Embryonic facial prominence (tissue), 1 donor: Measurements from ENCODE around the gene KIAA1586.
"Not testable (repeated sequence)": the region's sequence is repeated elsewhere in the genome, so short reads cannot be mapped to it uniquely, and the experiment has no call there.

ENCODE experiments used
- DNase-seq: peaks from one replicate; pipeline ENCODE4 v3.0.0-alpha.2; 2016; ENCODE audit errors: extremely low spot score

Gene KIAA1586

DNA sequence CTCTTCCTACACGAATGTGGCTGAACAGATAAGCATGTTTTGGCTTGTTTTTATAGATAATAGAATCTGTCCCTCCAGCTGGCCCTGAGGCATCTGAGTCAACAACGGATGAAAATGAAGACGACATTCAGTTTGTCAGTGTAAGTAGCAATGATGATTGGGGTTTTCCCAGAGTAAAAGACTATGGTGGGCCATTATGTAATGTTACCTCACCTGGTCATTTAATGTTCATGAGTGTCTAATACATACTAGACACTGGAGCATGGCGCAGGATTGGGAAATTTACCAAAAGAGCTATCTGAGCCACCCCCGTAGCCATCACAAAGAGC, 728 bp downstream of the KIAA1586 start:
- not testable (repeated sequence) for DNase-seq

DNA sequence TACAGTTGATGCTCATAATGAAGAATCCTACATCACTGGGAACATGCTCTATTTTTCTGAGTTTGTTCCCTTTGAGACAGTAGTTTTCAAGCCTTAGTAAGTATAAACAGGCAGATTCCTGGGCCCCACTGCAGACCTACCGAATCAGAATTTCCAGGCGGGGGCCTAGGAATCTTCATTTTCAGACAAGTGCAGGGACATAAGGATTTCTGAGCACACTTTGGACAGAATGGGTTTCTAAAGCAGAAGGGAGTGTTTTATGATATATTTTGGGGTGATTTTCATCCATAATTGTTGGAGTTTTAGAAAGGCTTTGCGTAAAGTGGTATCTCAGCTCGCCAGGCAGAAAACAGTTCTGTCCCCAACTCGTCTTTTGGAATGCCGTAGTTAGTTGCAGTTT, 1.4 kb downstream of the KIAA1586 start:
- not testable (repeated sequence) for DNase-seq

DNA sequence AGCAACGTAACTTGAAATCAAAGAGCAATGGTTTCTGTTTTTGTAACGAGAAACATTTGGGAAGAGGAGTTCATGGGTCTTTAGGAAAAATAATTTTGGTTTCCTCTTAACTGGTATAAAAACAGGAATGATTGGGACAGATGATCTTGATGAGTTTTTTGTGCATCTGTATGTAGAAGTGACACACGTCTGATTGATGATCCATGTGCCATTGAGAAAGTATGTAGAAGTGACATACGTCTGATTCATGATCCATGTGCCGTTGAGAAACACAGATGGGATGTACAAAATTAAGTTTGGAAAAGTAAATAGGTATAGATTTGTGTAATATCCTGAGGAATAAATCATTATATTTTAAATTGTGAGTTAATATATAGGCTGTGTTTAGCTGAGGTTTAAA, 2.1 kb downstream of the KIAA1586 start:
- DNase-seq: no peak

DNA sequence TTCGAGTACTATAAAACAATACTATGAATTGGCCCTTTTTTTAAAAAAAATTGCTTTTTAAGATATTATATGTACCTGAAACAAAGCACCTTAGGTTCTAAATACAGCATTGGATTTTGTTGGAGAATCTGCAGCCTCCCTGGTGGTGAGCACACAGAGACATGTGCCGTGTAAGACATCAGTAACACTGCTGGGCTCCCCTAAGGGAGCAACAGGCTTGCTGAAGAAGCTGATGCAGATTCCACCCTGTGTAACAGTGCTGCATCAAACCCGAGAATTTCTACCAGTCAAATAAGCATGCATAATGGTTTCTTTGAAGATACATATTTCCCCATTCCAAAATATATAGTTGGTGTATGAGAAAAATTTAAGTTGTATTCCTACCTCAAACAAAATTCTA, 17.4 kb downstream of the KIAA1586 start:
- DNase-seq: no peak

DNA sequence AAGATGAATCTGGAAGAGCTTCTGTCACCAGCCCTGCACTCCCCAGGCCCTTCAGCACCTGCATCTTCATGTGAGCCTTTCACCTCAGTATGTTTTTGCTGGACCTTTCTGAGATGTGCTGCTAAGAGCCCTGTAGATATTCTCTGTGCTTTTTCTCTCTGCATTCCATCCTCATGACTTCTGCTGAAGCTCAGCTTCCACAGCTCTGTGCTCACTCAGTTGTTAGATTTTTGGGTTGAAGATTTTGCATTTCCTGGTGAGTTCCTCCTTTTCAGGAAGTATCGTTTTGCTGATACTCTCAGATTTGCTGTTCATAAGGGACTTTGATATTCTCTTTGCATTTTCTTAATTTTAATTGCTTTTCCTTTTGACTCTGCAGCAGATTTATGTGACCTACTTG, 18.3 kb downstream of the KIAA1586 start:
- DNase-seq: no peak

DNA sequence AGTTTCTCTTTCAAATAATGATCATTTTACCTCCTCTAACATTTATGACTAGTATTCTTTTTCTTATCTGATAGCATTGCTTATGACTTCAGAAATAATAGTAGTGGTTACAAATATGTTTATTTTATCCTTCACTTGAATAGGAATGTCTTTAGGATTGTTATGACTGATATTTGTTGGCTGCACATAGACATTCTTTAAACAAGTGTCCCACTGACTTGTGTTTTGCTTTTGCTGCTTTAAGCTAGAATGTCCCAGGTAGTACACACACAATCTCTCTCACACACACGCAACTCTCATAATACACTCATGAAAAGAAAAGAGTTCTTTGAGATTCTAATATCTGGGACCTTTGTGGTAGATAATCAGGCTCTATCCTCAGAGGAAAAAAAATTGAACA, 21.6 kb downstream of the KIAA1586 start:
- DNase-seq: no peak

DNA sequence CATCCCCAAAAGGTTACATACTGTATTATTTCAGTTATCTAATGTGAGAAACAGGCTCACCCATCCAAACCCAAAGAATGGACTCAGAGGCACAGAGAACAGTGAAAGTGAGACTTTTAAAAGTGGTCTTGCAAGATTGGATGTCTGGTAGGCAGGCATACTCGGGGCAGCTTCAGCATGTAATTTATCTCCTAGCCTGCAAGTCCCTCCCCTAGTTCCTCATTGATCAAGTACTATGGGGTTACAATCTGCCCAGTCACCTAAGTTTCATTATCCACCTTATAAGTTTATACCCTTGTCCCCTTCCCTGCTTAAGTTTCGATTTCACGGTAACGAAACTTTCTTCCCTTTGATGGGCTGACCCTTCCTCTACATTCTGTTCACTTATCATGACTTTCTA, 22.7 kb downstream of the KIAA1586 start:
- DNase-seq: no peak

DNA sequence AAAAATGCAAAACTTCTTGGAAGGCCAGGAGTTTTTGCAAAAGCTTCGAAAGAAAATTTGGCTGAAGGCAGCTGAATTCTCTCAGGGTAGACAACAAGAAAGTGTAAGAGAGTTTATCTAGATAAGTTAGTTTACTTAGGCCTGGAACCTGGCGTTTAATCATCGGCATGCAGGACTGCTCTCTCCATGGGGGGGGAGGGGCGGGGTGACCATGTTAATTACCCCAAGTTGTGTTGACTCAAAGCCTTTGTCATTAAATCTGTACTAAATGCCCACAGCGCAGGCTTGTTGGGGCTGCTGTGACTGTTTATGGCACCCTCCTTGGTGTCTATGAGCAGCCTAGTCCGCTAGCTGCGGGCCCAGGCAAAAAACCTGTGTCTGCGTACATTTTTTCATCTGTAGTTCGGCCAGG, 23.4 kb downstream of the KIAA1586 start:
- DNase-seq: no peak

DNA sequence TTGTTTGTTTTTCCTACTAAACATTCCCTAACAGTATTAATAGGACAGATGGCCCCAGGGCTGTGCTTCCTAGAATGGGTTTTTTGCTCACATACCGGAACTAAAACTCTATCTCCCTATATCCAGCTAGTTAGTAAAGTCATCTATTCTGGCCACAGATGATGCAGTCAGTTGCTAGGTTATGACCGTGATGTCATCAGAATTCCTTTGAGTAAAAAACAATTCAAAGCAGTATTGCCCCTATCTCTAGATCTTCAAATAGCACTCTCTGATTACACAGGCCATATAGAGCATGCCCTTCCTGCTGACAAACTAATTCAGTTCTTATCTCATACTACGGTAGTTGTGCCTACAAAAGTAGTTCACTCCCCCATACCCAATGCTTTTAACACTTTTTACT, 25.6 kb downstream of the KIAA1586 start:
- no peak for DNase-seq

DNA sequence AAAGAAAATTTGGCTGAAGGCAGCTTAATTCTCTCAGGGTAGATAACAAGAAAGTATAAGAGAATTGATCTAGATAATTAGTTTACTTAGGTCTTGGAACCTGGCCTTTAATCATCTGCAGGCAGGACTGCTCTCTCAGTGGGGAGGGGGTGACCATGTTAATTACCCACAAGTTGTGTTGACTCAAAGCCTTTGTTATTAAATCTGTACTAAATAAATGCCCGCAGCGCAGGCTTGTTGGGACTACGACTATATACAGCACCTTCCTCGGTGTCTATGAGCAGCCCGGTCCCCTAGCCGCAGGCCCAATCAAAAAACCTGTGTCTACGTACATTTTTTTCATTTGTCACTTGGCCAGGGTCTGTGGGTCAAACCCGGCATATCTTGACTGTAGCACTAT, 27.9 kb downstream of the KIAA1586 start:
- DNase-seq: no peak

DNA sequence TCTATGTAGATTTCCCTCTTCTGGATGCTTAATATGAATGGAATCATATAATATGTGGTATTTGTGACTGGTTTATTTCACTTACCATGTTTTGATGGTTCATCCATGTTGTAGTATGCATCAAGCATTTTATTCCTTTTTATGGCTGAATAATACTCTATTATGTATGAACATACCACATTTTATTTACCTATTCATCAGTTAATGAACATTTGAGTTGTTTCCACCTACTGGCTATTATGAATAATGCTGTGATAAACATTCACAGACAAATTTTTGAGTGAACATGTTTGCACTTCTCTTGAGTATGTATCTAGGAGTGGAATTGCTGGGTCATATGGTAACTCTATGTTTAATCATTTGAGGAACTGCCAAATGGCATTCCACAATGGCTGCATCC, 28.6 kb downstream of the KIAA1586 start:
- DNase-seq: no peak

DNA sequence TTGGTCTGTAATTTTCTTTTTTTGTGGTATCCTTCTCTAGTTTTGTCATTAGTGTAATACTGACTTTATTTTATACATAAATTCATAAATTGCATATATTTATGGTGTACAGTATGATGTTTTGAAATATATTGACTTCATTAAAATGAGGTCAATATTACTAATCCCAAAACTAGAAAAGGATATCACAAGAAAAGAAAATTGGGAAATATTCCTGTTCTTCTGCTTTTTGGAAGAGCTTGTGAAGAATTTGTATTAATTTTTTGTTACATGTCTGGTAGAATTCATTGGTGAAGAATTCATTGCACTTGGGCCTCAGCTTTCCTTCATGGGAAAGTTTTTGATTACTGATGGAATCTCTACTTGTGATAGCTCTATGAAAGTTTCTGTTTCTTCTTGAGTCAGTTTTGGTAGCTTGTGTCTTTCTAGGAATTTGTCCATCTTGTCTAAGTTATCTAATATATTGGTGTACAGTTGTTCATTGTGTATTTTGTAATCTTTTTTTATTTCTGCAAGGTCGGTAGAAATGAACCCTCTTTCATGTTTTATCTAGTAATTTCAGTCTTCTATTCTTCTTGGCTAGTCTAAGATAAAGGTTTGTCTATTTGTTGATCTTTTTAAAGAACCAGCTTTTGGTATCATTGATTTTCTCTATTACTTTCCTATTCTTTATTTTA, 32.2 kb downstream of the KIAA1586 start:
- no peak for DNase-seq

DNA sequence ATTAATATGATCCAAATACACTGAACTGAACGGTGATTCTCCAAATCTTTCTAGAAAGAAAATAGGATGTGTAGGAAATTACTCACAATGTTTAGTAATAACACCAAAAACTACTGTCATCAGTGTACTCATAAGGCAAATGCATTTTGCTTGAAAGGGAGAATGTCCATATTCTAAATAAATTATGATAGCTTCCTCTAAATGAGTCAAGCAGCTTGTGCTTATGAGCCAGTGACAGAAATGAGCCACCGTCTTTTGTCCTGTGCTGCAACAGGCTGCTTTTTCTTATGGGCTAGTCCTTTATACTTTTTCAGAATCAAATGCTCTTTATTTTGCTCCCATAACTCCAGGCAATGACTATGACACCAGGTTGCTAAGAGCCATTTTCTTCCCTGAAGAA, 39.0 kb downstream of the KIAA1586 start:
- DNase-seq: no peak

DNA sequence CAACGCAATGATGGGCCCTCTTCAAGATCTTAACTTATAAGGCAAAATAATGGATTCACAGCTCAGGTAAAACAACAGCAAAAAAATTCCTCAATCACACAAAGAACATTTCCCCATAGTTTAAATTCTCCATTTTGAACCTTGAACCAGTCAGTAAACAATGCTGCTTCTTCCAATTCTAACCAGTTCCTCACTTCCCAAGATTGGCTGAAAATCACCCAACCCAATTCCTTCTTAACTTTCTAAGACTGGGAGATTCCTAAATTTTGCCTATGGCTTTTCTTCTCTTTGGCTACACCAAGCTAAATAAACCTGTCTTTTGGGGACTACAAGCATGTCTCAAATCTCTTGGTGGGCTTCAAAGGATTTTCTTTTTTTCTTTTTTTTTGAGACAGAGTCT, 40.4 kb downstream of the KIAA1586 start:
- no peak for DNase-seq

DNA sequence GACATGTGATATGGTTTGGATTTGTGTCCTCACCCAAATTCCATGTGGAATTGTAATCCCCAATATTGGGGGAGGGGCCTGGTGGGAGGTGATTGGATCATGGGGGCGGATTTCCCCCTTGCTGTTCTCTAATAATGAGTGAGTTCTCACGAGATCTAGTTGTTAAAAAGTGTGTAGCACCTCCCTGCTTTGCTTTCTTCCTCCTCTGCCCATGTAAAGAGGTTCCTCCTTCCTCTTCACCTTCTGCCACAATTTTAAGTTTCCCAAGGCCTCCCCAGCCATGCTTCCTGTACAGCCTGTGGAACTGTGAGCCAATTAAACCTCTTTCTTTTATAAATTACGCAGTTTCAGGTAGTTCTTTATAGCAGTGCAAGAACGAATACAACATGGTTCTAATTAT, 41.4 kb downstream of the KIAA1586 start:
- DNase-seq: no peak

DNA sequence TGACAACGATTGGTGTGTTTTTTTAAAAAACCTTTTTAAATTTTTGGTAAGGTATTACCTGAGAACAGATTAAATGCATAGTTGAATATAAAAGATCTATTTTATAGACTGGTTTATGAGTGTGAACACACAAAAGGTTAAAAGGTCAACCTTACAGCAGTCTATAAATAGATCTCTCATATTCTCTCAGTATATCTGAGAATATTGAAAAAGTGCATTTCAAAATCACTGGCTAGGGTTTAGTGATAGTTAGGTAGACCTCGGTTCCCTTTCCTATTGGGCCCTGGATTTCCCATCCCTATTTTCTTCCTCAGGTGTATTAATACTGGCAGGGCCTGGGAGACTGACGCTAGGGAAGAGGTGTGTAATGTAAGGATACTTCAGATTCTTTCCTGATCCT, 42.8 kb downstream of the KIAA1586 start:
- DNase-seq: no peak

DNA sequence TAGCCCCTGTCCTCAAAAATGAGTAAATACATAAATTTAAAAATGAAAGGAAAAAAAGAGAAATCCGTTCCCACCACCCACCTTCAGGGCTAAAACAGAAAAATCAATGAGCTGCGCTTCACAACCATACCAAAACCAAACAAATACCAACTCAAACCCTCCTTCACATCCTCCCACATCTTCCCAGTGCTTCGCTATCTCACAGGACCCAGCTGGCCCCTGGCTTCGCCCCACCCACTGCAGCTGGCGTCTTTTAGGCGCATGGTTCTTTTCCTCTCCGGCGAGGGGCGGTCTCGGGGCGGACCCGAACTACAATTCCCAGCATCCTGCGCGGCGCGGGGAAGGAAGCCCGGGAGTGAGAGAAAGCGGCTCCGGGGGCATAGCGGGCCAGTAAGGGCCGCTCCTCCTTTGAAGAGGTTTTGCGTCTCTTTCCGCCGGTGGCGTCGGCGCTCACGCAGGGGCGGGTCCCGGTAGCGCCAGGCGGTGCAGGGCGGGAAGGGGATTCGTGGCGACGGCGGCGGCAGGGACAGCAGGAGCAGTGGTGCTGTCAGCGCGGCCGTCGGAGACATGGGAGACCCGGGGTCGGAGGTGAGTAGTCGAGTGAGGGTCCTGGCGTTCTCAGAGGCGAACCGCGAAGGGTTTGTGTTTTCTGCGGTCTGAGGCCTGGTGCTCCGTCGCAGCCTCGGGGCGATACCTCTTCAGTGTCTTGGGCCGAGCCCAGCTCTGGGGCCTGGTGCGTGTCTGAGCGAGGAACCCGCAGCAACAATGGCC, 43.4 kb downstream of the KIAA1586 start, which contains the start of gene ZNF451:
TSS of gene ZNF451 (plus strand) at position 502 of the 771 bp plus-strand sequence. CDS start at position 568, 66 bp downstream.
- DNase-seq: peak; percentile 93

DNA sequence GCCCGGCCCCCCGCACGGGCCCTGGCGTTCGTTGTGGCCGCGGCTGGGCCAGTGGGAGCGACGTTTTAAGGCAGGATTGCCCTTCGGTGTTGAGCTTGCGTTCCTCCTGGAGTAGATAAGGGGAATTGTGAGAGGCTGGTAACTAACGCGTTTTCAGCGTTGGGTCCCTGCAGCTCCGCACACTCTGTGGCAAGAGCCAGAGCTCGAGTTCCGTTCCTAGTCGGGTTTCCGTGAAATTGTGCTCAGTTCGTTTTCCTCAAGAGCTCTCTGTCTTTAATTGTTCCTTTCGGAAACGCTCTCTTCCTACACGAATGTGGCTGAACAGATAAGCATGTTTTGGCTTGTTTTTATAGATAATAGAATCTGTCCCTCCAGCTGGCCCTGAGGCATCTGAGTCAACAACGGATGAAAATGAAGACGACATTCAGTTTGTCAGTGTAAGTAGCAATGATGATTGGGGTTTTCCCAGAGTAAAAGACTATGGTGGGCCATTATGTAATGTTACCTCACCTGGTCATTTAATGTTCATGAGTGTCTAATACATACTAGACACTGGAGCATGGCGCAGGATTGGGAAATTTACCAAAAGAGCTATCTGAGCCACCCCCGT, 44.1 kb downstream of the KIAA1586 start:
- not testable (repeated sequence) for DNase-seq

DNA sequence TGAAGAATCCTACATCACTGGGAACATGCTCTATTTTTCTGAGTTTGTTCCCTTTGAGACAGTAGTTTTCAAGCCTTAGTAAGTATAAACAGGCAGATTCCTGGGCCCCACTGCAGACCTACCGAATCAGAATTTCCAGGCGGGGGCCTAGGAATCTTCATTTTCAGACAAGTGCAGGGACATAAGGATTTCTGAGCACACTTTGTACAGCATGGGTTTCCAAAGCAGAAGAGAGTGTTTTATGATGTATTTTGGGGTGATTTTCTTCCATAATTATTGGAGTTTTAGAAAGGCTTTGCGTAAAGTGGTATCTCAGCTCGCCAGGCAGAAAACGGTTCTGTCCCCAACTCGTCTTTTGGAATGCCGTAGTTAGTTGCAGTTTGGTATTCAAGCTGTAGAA, 44.9 kb downstream of the KIAA1586 start:
- not testable (repeated sequence) for DNase-seq

DNA sequence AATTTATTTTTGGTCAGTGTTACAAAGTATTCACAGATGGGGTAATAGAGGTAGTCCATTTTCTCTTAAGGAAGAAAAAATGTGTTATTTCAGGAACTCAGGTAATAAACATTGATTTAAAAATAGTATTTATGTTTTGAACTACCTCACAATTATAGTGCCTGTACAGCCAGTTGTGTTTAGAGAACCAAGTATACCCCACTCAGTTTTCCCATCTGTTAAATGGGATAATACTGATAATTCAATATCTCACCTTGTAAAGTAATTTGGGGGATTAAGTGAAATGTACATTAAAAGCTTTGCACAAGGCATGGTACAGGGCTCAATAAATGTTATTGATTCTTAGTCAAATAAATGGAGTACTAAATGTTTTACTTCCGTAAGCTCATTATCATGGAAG, 48.2 kb downstream of the KIAA1586 start:
- DNase-seq: no peak

DNA sequence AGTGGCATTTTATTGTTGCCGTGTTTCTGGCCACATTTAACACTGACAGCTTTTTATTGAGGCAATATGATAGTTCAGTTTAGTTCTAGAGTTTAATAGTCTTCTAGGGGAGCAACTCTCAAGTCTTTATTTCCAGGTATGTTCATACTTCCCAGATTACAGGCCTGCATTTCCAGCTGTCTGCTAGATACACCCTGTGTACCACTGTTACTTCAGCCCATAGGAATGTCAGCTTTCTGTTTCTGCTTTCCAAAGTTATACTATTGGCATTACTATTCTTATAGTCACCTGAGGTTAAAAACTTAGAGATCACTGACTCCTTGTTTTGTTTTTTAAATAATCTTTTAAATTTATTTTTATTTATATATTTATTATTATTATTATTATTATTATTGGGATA, 51.1 kb downstream of the KIAA1586 start:
- no peak for DNase-seq

DNA sequence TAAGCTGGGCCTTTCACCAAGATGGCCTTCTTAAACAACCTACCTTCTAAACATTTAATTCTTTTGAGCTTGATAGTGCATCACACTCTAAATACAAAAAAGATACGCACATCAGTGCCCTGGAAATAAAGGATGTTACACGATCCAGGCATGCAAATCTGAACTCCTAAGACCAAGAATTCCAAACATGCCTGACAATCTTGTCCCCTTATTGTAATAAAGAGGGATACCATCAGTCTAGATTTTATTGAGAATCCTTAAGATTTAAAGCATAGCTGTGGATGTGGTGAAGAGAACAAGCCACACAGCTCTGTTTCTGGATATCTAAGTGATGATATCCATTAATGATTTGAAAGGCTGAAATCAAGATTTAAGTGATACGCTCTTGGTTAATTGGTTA, 56.5 kb downstream of the KIAA1586 start:
- no peak for DNase-seq

DNA sequence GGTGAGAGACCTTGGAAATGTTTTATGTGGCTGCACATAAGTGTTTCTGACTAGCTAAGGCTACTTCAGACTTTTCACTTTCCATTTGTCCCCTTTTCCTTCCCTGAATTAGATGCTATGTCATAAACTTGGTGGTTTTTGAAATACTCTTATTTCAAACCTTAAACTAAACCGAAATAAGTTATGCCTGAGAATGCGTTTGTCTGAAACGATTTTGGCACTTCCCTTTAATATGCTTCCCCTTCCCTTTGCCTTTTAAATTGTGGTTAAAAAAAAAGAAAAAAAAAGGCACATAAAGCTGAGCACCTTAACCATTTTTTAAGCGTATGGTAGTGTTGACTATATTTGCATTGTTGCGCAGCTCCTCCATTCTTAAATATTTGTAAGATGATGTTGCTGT, 57.8 kb downstream of the KIAA1586 start:
- DNase-seq: no peak
